A673 (cell line): ENCODE results near the gene TSC2.

Experiments
- EZH2 ChIP-seq: fragments of 200-600 bp; sonication (generic); IDR thresholded peaks from 2 replicates; pipeline ENCODE4 v1.6.1; 2017; ENCODE audit warnings: borderline replicate concordance, low read depth, mild to moderate bottlenecking, mixed read lengths, antibody characterized with exemption, low read length; ENCODE audit not compliant: poor library complexity, severe bottlenecking
- TF ChIP-seq, protein P1 (sequence below): fragments of 300-800, 200-600 bp; sonication (generic); conservative IDR thresholded peaks from 2 replicates; pipeline ENCODE4 v1.5.1; 2017; ENCODE audit warnings: low read depth, mild to moderate bottlenecking, antibody characterized with exemption, low read length, moderate library complexity, mixed read lengths

DNA sequence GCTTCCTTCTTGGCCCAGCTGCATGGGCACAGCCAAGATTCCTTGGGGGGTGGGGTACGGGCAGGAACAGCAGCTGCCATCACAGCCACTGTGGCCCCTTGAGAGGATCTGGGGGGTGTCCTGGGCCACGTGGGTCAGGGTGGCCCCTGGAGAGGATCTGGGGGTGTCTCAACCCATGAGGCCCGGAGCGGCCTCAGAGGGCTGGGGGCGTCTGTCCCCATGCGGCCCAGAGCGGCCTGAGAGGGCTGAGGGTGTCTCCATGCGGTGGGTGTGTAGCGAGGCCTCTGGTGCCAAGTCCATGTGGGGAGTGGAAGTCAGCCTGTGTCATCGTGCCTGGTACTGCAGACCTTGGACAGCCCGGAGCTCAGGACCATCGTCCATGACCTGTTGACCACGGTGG is 13.7 kb downstream of the TSC2 start:
- TF ChIP-seq, protein P1, sequence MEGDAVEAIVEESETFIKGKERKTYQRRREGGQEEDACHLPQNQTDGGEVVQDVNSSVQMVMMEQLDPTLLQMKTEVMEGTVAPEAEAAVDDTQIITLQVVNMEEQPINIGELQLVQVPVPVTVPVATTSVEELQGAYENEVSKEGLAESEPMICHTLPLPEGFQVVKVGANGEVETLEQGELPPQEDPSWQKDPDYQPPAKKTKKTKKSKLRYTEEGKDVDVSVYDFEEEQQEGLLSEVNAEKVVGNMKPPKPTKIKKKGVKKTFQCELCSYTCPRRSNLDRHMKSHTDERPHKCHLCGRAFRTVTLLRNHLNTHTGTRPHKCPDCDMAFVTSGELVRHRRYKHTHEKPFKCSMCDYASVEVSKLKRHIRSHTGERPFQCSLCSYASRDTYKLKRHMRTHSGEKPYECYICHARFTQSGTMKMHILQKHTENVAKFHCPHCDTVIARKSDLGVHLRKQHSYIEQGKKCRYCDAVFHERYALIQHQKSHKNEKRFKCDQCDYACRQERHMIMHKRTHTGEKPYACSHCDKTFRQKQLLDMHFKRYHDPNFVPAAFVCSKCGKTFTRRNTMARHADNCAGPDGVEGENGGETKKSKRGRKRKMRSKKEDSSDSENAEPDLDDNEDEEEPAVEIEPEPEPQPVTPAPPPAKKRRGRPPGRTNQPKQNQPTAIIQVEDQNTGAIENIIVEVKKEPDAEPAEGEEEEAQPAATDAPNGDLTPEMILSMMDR: no peak
- TF ChIP-seq EZH2: no peak
